HL-60 (cell line): Measurements from ENCODE around the gene LSM12.
"Not testable (repeated sequence)": the region's sequence is repeated elsewhere in the genome, so short reads cannot be mapped to it uniquely, and the experiment has no call there.

Experiments used
- DNase-seq, 2 experiments: peaks; one replicate each; pipeline ENCODE4 v3.0.0-alpha.2; 2010 to 2020; ENCODE audit warnings: low read depth in 1 of 2, low spot score in 1 of 2
- H3K27ac ChIP-seq: fragments of 250-450 bp; sonication (Bioruptor Pico); replicated peaks from 2 replicates; pipeline ENCODE4 v1.5.1; 2020; ENCODE audit warnings: mild to moderate bottlenecking, moderate library complexity
- H3K27me3 ChIP-seq: fragments of 250-450 bp; sonication (Bioruptor Pico); 2 replicates; pipeline ENCODE4 v1.5.1; 2021; ENCODE audit warnings: mild to moderate bottlenecking, moderate library complexity; ENCODE audit not compliant: insufficient read depth, poor library complexity, severe bottlenecking
- H3K4me3 ChIP-seq: replicated peaks from 2 replicates; pipeline ENCODE4 v1.5.1; 2011; ENCODE audit warnings: mild to moderate bottlenecking, control low read depth, low read length; ENCODE audit not compliant: insufficient read depth
- CTCF ChIP-seq: IDR thresholded peaks from one replicate; pipeline ENCODE4 v1.5.1; 2011; ENCODE audit warnings: low read length, control low read depth, inconsistent platforms; ENCODE audit not compliant: insufficient read depth
- GABPA ChIP-seq: IDR thresholded peaks from 2 replicates; pipeline ENCODE4 v1.6.1; 2012; ENCODE audit warnings: low read depth
- POLR2AphosphoS5 ChIP-seq: IDR thresholded peaks from 2 replicates; pipeline ENCODE4 v1.6.1; 2012; ENCODE audit warnings: low read depth
- REST ChIP-seq: IDR thresholded peaks from 2 replicates; pipeline ENCODE4 v1.6.1; 2012; ENCODE audit warnings: low read depth; ENCODE audit not compliant: insufficient replicate concordance
- SPI1 ChIP-seq: IDR thresholded peaks from 2 replicates; pipeline ENCODE4 v1.6.1; 2012; ENCODE audit warnings: low read depth, mild to moderate bottlenecking, borderline replicate concordance

Gene LSM12

GRCh38 chr17:44039829-44040635 lies 26.4 kb downstream of the LSM12 start:
- Histone ChIP-seq H3K27me3 (no peaks in the 10 kb centered on the region), H3K27ac (no peak overlapping the region), H3K4me3 (no peak overlapping the region)
- no peak for DNase-seq
- TF ChIP-seq REST, result no peak

- TF ChIP-seq CTCF (no peak), REST (no peak), SPI1 (no peak), GABPA (no peak), POLR2AphosphoS5 (no peak)
- no peak for DNase-seq
- Histone ChIP-seq H3K27me3 (no peaks in the 10 kb centered on the region), H3K27ac (no peak overlapping the region), H3K4me3 (no peak overlapping the region)
Measured at GRCh38 chr17:44038604-44039011, 27.9 kb downstream of the LSM12 start.

GRCh38 chr17:44037471-44037870 lies 29.0 kb downstream of the LSM12 start:
- Histone ChIP-seq H3K27me3 (no peaks in the 10 kb centered on the region), H3K4me3 (no peak overlapping the region), H3K27ac (no peak overlapping the region)
- no peak for DNase-seq
- TF ChIP-seq REST, result no peak
- no peak for TF ChIP-seq CTCF
- TF ChIP-seq POLR2AphosphoS5, result no peak
- no peak for TF ChIP-seq GABPA
- TF ChIP-seq SPI1, result no peak

GRCh38 chr17:44034688-44035087 lies 31.8 kb downstream of the LSM12 start:
- not testable (repeated sequence) for DNase-seq, H3K27me3 ChIP-seq, H3K4me3 ChIP-seq, H3K27ac ChIP-seq
